SK-N-SH treated with all-trans-retinoic acid at 6 μM for 48 hours (cell line): ENCODE measurements around the gene CCDC88C.

Experiments used
- ATAC-seq: fragments of 200-7000 bp; cut with Tn5 transposase; 3 replicates; pipeline ENCODE4 v1.9.1; 2020; ENCODE audit warnings: mild to moderate bottlenecking, moderate library complexity
- ARNTL ChIP-seq: fragments of 450-650 bp; formaldehyde crosslinking; IDR thresholded peaks from 2 replicates; pipeline ENCODE4 v1.5.0; 2020; ENCODE audit warnings: low read depth, mild to moderate bottlenecking, moderate library complexity, borderline replicate concordance
- BACH2 ChIP-seq: fragments of 250-450 bp; sonication (Bioruptor Pico); IDR thresholded peaks from 2 replicates; pipeline ENCODE4 v1.9.0; 2021; ENCODE audit warnings: mild to moderate bottlenecking, borderline replicate concordance
- CREB5 ChIP-seq: fragments of 250-450 bp; sonication (Bioruptor Pico); IDR thresholded peaks from 2 replicates; pipeline ENCODE4 v1.5.1; 2020; ENCODE audit warnings: low read depth, mild to moderate bottlenecking, moderate library complexity
- CSDC2 ChIP-seq: fragments of 250-450 bp; sonication (Bioruptor Pico); IDR thresholded peaks from 2 replicates; pipeline ENCODE4 v1.5.0; 2020; ENCODE audit warnings: mild to moderate bottlenecking, moderate library complexity
- CSRNP3 ChIP-seq: fragments of 250-450 bp; sonication (Bioruptor Pico); IDR thresholded peaks from 2 replicates; pipeline ENCODE4 v1.5.1; 2021; ENCODE audit warnings: mild to moderate bottlenecking, moderate library complexity
- ESRRG ChIP-seq: fragments of 250-450 bp; sonication (Bioruptor Pico); IDR thresholded peaks from 2 replicates; pipeline ENCODE4 v1.6.1; 2021; ENCODE audit warnings: mild to moderate bottlenecking
- GLIS3 ChIP-seq: fragments of 250-450 bp; sonication (Bioruptor Pico); IDR thresholded peaks from 2 replicates; pipeline ENCODE4 v1.5.0; 2020; ENCODE audit warnings: mild to moderate bottlenecking, moderate library complexity
- ISL1 ChIP-seq: fragments of 250-450 bp; sonication (Bioruptor Pico); IDR thresholded peaks from 2 replicates; pipeline ENCODE4 v2.1.2; 2022; ENCODE audit warnings: mild to moderate bottlenecking, moderate library complexity
- PATZ1 ChIP-seq: fragments of 250-450 bp; sonication (Bioruptor Pico); IDR thresholded peaks from 2 replicates; pipeline ENCODE4 v1.8.0; 2020; ENCODE audit warnings: mild to moderate bottlenecking, moderate library complexity, borderline replicate concordance
- POU6F1 ChIP-seq: fragments of 250-450 bp; sonication (Bioruptor Pico); IDR thresholded peaks from 2 replicates; pipeline ENCODE4 v1.8.0; 2021; ENCODE audit warnings: low read depth, mild to moderate bottlenecking, moderate library complexity, borderline replicate concordance
- PPARA ChIP-seq: fragments of 250-450 bp; sonication (Bioruptor Pico); IDR thresholded peaks from 2 replicates; pipeline ENCODE4 v1.5.0; 2020; ENCODE audit warnings: mild to moderate bottlenecking, borderline replicate concordance
- RARB ChIP-seq: fragments of 250-450 bp; sonication (Bioruptor Pico); IDR thresholded peaks from 2 replicates; pipeline ENCODE4 v1.8.0; 2021; ENCODE audit warnings: mild to moderate bottlenecking, moderate library complexity
- SNAI2 ChIP-seq: fragments of 250-450 bp; sonication (Bioruptor Pico); IDR thresholded peaks from 2 replicates; pipeline ENCODE4 v1.5.0; 2020; ENCODE audit warnings: mild to moderate bottlenecking, moderate library complexity
- TCF4 ChIP-seq: fragments of 250-450 bp; sonication (Bioruptor Pico); IDR thresholded peaks from 2 replicates; pipeline ENCODE4 v1.8.0; 2021; ENCODE audit warnings: mild to moderate bottlenecking, moderate library complexity, borderline replicate concordance
- TOX ChIP-seq: fragments of 250-450 bp; sonication (Bioruptor Pico); IDR thresholded peaks from 2 replicates; pipeline ENCODE4 v1.8.0; 2021; ENCODE audit warnings: mild to moderate bottlenecking, moderate library complexity, borderline replicate concordance
- TSHZ2 ChIP-seq: fragments of 250-450 bp; sonication (Bioruptor Pico); IDR thresholded peaks from 2 replicates; pipeline ENCODE4 v1.5.0; 2020; ENCODE audit warnings: mild to moderate bottlenecking, moderate library complexity
- ZC3H10 ChIP-seq: fragments of 250-450 bp; sonication (Bioruptor Pico); IDR thresholded peaks from 2 replicates; pipeline ENCODE4 v1.5.1; 2021; ENCODE audit warnings: mild to moderate bottlenecking, moderate library complexity
- ZFP3 ChIP-seq: fragments of 250-450 bp; sonication (Bioruptor Pico); IDR thresholded peaks from 2 replicates; pipeline ENCODE4 v1.5.0; 2020; ENCODE audit warnings: mild to moderate bottlenecking, moderate library complexity
- ZFP30 ChIP-seq: fragments of 450-650 bp; formaldehyde crosslinking; IDR thresholded peaks from 2 replicates; pipeline ENCODE4 v1.5.0; 2022; ENCODE audit warnings: mild to moderate bottlenecking, moderate library complexity
- ZNF565 ChIP-seq: fragments of 450-650 bp; formaldehyde crosslinking; conservative IDR thresholded peaks from 2 replicates; pipeline ENCODE4 v1.5.0; 2020; ENCODE audit warnings: low read depth, mild to moderate bottlenecking, moderate library complexity
- ZNF70 ChIP-seq: fragments of 450-650 bp; formaldehyde crosslinking; IDR thresholded peaks from 2 replicates; pipeline ENCODE4 v1.5.0; 2020; ENCODE audit warnings: mild to moderate bottlenecking, moderate library complexity

Gene CCDC88C

GRCh38 chr14:91368776-91369416, 48.7 kb downstream of the CCDC88C start:
- ATAC-seq = no peak
- TF ChIP-seq ZNF70 (no peak), RARB (no peak), ZFP30 (CRISPR knock-in tag) (no peak), ESRRG (CRISPR knock-in tag) (no peak), CREB5 (CRISPR knock-in tag) (no peak), ISL1 (CRISPR knock-in tag) (no peak), ZC3H10 (CRISPR knock-in tag) (no peak), ZNF565 (no peak), TCF4 (CRISPR knock-in tag) (no peak), CSDC2 (CRISPR knock-in tag) (no peak), TSHZ2 (CRISPR knock-in tag) (no peak)

- no peak for TF ChIP-seq POU6F1
- TF ChIP-seq ZFP3 = peak; percentile 97
- TF ChIP-seq PATZ1 (CRISPR knock-in tag) = no peak
- ATAC-seq = peak; percentile 36
Measured at GRCh38 chr14:91367173-91368171, 50.1 kb downstream of the CCDC88C start.

GRCh38 chr14:91366749-91367148, 50.9 kb downstream of the CCDC88C start:
- no peak for ATAC-seq
- TF ChIP-seq GLIS3 (CRISPR knock-in tag) (no peak), RARB (no peak), BACH2 (CRISPR knock-in tag) (no peak), ISL1 (CRISPR knock-in tag) (no peak), ZC3H10 (CRISPR knock-in tag) (no peak), TOX (no peak), ZNF70 (no peak)

- ATAC-seq = no peak
- no peak for TF ChIP-seq CREB5 (CRISPR knock-in tag)
- no peak for TF ChIP-seq SNAI2
- TF ChIP-seq ZNF565 = no peak
- TF ChIP-seq ZNF70 = no peak
- TF ChIP-seq PPARA (CRISPR knock-in tag) = no peak
- TF ChIP-seq TOX = no peak
- TF ChIP-seq CSDC2 (CRISPR knock-in tag) = no peak
- TF ChIP-seq ISL1 (CRISPR knock-in tag) = no peak
- TF ChIP-seq ARNTL = no peak
- TF ChIP-seq CSRNP3 (CRISPR knock-in tag) = no peak
- TF ChIP-seq ZFP3 = no peak
- no peak for TF ChIP-seq RARB
- no peak for TF ChIP-seq TSHZ2 (CRISPR knock-in tag)
Measured at GRCh38 chr14:91365552-91365951, 52.1 kb downstream of the CCDC88C start.
